NT2/D1 (cell line): Measurements from ENCODE around the gene BCL2L11.

Source experiments
- SUZ12 ChIP-seq: IDR thresholded peaks from 2 replicates; pipeline ENCODE4 v1.6.1; 2011; ENCODE audit not compliant: insufficient read length, insufficient read depth; ENCODE audit errors: extremely low read depth
- YY1 ChIP-seq: IDR thresholded peaks from 2 replicates; pipeline ENCODE4 v1.6.1; 2011; ENCODE audit not compliant: insufficient read length, insufficient read depth
- ZNF274 ChIP-seq: IDR thresholded peaks from 2 replicates; pipeline ENCODE4 v1.6.1; 2011; ENCODE audit warnings: mild to moderate bottlenecking, low read depth, low read length

DNA sequence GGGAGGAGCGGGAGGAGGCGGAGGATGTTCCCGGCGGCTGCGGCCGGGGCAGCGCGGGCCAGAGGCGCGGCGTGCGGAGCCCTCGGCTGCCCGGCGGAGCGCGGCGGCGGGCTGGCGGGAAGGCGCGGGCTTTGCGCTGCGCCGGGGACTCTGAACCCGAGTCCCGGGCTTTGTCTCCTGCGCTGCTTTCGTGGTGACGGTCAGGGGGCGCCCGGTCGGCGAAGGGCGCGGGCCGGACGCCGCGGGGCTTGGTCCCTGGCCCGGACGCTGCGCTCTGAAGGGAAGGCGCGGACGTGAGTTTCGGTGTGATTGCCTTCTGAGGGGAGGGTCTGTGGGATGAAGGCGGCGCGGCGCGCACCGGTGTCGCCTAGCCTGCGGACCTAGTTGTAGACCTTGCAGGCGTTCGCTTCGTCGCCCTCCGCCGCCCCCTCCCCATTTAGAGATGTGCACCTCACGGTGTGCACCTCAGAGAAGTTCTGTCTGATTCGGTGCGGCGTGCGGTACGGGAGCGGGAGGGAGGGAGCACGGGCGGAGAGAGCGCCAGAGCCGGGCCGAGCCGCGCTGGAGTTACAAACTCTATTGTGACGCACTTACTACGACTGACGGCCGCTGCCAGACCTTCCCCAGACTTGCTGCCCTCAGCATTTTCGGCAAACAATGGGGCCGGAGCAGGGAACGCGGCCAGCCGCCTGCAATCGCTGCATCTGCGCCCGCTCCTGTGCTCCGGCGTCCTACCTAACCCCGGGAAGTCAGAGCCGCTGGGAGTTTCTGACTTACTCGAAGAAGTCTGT lies 2.1 kb downstream of the BCL2L11 start:
- TF ChIP-seq ZNF274 (no peak), SUZ12 (no peak), YY1 (no peak)
